ENCODE measurements around the gene RAVER2. TPM values are rescaled to one million over a fixed set of nuclear protein-coding genes. Genes with fewer than 3 reads are reported as not detected.
"Not testable (repeated sequence)": the region's sequence is repeated elsewhere in the genome, so short reads cannot be mapped to it uniquely, and the experiment has no call there.

RAVER2 gene
- total RNA-seq, 1 donor from 2014 or later = 12.6 TPM

- DNase-seq (ENCODE audit: low read depth) = no peak
- Histone ChIP-seq H3K36me3 (ENCODE audit: control insufficient read depth, insufficient read depth, low read length) (no peaks in the 10 kb centered on the region), H3K4me3 (ENCODE audit: low read depth, low read length) (no peak overlapping the region), H3K27me3 (ENCODE audit: control insufficient read depth, insufficient read depth, low read length) (no peaks in the 10 kb centered on the region)
- TF ChIP-seq, protein P1, sequence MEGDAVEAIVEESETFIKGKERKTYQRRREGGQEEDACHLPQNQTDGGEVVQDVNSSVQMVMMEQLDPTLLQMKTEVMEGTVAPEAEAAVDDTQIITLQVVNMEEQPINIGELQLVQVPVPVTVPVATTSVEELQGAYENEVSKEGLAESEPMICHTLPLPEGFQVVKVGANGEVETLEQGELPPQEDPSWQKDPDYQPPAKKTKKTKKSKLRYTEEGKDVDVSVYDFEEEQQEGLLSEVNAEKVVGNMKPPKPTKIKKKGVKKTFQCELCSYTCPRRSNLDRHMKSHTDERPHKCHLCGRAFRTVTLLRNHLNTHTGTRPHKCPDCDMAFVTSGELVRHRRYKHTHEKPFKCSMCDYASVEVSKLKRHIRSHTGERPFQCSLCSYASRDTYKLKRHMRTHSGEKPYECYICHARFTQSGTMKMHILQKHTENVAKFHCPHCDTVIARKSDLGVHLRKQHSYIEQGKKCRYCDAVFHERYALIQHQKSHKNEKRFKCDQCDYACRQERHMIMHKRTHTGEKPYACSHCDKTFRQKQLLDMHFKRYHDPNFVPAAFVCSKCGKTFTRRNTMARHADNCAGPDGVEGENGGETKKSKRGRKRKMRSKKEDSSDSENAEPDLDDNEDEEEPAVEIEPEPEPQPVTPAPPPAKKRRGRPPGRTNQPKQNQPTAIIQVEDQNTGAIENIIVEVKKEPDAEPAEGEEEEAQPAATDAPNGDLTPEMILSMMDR (IDR thresholded peaks at IDR 0.05; ENCODE audit: insufficient read depth, low read length, poor library complexity, severe bottlenecking) = no peak
Measured at GRCh38 chr1:64721576-64722145, 23.2 kb upstream of the RAVER2 start.

DNA sequence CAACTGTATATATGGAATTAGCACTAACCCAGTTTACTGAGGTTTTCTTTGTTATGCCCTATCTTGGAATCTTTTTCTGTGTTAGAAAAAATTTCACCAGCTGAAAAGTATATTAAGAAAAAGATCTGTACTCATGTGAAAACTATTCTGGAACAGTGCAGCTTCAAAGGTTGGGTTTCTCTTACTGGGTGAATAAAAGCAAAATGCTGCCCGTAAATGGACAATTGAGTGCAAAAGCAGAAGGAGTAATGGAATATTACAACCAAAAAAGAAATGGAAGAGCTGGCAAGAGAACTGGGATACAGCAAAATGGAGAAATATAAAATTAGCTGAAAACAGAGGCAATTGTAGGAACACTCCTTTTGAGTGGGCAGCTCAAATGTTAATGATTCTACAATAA, 17.0 kb upstream of the RAVER2 start:
- DNase-seq (ENCODE audit: low read depth) = no peak
- Histone ChIP-seq H3K4me3 (ENCODE audit: low read depth, low read length) (no peak overlapping the region), H3K27me3 (ENCODE audit: control insufficient read depth, insufficient read depth, low read length) (no peaks in the 10 kb centered on the region), H3K36me3 (ENCODE audit: control insufficient read depth, insufficient read depth, low read length) (no peaks in the 10 kb centered on the region)
- TF ChIP-seq, protein P1 (IDR thresholded peaks at IDR 0.05; ENCODE audit: insufficient read depth, low read length, poor library complexity, severe bottlenecking) = no peak

DNA sequence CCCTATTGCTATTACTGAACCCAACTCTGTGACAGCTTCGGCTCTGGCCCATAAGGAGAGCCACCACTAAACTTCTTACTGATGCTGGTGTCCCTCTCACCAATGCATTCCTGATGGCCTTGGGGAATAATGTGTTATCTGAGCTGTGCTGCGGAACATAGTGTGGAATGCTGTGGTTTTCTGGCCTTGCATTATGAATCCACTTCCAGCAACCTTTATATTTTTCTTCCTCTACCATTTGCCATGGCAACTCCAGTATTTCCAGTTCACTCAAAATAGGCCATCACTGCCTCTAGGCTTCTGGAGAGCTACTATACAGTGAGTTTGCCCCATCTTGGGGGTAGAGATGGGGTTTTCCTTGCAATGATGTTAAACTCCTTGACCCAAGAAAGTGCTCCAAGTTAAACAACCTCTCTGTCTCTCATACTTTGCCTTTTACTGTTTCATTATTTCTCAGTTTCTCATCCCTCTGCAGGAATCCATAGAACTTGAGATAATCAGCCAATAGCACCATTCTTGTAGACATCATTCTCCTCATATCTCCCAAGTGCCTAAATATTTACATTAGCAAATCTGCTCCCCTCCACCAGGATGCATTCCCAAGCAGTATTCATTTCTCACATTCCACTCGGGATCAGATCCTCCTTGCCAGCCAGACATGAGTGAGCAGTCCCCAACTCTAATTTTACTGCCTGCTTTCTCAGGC, 11.1 kb upstream of the RAVER2 start:
- H3K27me3 ChIP-seq (ENCODE audit: control insufficient read depth, insufficient read depth, low read length) = no peaks in the 10 kb centered on the region
- no peak for DNase-seq (ENCODE audit: low read depth)
- TF ChIP-seq, protein P1 (IDR thresholded peaks at IDR 0.05; ENCODE audit: insufficient read depth, low read length, poor library complexity, severe bottlenecking) = no peak
- H3K4me3 ChIP-seq (ENCODE audit: low read depth, low read length) = no peak overlapping the region
- H3K36me3 ChIP-seq (ENCODE audit: control insufficient read depth, insufficient read depth, low read length) = no peaks in the 10 kb centered on the region

DNA sequence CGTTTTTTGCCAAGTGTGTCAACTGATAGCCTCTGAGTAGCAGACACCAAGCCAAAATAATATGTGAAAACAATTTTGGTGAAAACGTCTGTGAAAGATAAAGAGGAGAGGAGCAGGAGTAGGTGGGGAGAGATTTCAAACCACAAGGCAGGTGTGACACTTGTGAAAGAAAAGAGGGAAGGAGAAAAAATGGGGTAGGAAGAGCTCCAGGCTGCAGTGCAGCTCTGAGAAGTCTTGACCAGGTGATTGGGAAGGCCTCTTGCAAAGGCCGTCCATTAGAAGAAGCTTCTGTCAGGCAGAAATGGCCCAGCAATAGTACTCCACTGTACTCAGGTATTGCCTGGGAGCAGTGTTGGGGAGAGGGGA, 10.6 kb upstream of the RAVER2 start:
- H3K36me3 ChIP-seq (ENCODE audit: control insufficient read depth, insufficient read depth, low read length) = no peaks in the 10 kb centered on the region
- H3K4me3 ChIP-seq (ENCODE audit: low read depth, low read length) = no peak overlapping the region
- no peaks in the 10 kb centered on the region for H3K27me3 ChIP-seq (ENCODE audit: control insufficient read depth, insufficient read depth, low read length)
- TF ChIP-seq, protein P1 (IDR thresholded peaks at IDR 0.05; ENCODE audit: insufficient read depth, low read length, poor library complexity, severe bottlenecking) = no peak
- no peak for DNase-seq (ENCODE audit: low read depth)

GRCh38 chr1:64740687-64741086, 4.2 kb upstream of the RAVER2 start:
- not testable (repeated sequence) for H3K36me3 ChIP-seq (ENCODE audit: control insufficient read depth, insufficient read depth, low read length); DNase-seq (ENCODE audit: low read depth); H3K4me3 ChIP-seq (ENCODE audit: low read depth, low read length); H3K27me3 ChIP-seq (ENCODE audit: control insufficient read depth, insufficient read depth, low read length)

GRCh38 chr1:64743954-64744491, 852 bp upstream of the RAVER2 start:
- TF ChIP-seq, protein P1 (IDR thresholded peaks at IDR 0.05; ENCODE audit: insufficient read depth, low read length, poor library complexity, severe bottlenecking) = no peak

More at GRCh38 chr1:64743954-64744491, 852 bp upstream of the RAVER2 start:
- Histone ChIP-seq H3K27me3 (ENCODE audit: control insufficient read depth, insufficient read depth, low read length) (no peaks in the 10 kb centered on the region), H3K4me3 (ENCODE audit: low read depth, low read length) (peak overlapping the region; percentile 67), H3K36me3 (ENCODE audit: control insufficient read depth, insufficient read depth, low read length) (no peaks in the 10 kb centered on the region)
- DNase-seq (ENCODE audit: low read depth) = no peak
